HG03135 (cell line): ENCODE data around the gene MBD5.
"Not testable (repeated sequence)": the region's sequence is repeated elsewhere in the genome, so short reads cannot be mapped to it uniquely, and the experiment has no call there.

ENCODE experiments used
- ATAC-seq: cut with Tn5 transposase; IDR thresholded peaks from one replicate; pipeline ENCODE4 v1.9.1; 2021; ENCODE audit warnings: mild to moderate bottlenecking, moderate library complexity; ENCODE audit not compliant: unreplicated experiment

MBD5 gene

GRCh38 chr2:148021059-148021861 is at the start of gene MBD5:
MBD5 (plus strand) TSS chr2:148021091.
- peak; percentile 43 for ATAC-seq

GRCh38 chr2:147976102-147976501 is 44.8 kb upstream of the MBD5 start:
- ATAC-seq: no peak

GRCh38 chr2:147977679-147978078 is 43.2 kb upstream of the MBD5 start:
- ATAC-seq: no peak

DNA sequence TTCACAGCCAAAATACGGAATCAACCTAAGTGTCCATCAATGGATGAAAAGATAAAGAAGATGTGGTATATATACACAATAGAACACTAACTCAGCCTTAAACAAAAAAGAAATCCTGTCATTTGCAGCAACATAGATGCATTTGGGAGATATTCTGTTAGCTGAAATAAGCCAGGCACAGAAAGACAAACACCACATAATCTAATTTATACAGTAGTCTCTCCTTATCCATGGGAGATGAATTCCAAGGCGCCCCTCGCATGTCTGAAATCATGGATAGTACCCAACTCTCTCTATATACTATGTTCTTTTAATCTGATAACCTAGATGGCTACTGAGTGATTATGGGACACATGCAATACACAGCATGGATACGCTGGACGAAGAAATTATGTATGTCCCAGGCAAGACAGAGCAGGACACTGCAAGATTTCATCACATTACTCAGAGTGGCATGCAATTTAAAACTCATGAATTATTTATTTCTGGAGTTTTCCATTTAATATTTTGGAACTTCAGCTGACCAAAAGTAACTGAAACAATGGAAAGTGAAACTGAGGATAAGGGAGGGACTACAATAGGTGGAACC is 39.9 kb upstream of the MBD5 start:
- no peak for ATAC-seq

- no peak for ATAC-seq
Measured at GRCh38 chr2:147989102-147989501, 31.8 kb upstream of the MBD5 start.

DNA sequence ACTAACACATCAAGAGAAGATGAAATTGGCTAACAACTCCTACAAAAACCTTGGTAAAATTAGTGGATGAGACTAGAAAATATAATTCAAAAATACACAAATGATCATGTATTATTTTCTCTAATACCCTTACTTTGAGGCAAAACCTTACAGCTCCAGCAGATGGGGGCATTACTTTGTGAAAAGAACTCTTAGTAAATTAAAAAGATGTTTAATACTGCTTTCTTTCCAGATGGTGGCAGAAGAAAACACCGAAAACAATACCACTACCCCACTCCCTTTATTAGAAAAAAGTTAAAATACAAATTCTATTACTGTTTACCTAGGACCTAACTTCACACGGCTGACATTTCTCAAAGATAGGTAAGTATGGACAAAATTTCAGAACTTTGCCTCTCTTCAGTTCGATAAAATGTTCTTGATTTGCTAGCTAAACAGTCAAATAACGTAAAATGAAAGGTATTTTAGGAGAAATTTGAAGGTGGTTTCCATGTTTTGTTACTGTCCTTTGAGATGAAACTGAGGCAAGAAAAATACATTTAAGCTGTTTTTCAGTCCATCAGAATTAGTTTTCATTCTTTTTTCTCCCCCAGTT is 31.0 kb upstream of the MBD5 start:
- peak; percentile 79 for ATAC-seq

DNA sequence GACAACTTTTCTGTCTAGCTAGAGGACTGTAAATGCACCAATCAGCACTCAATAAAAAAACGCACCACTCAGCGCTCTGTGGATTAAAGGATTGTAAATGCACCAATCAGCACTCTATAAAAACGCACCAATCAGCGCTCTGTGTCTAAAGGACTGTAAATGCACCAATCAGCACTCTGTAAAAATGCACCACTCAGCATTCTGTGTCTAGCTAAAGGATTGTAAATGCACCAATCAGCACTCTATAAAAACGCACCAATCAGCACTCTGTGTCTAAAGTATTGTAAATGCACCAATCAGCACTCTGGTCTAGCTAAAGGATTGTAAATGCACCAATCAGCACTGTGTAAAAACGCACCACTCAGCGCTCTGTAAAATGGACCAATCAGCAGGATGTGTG is 25.9 kb upstream of the MBD5 start:
- ATAC-seq: not testable (repeated sequence)

- ATAC-seq: no peak
Measured at GRCh38 chr2:147996828-147997227, 24.1 kb upstream of the MBD5 start.

- no peak for ATAC-seq
Measured at GRCh38 chr2:147998203-147998602, 22.7 kb upstream of the MBD5 start.

DNA sequence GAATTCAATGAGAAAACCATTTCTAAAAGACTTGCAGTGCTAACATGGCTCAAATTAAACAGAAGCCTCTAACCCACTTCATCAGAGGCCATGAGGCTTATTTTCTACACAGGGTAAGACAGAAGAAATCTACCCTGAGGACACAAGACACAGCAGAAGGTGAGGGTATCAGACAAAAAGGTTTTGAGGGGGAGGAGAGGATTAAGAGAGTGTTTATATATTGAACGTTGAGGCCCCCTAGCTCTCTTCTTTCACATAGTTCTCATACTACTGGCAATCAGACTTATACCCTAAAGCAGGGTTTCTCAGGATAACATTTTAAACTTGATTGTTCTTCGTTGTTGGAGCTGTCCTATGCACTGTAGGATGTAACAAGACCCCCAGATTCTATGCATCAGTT is 21.8 kb upstream of the MBD5 start:
- ATAC-seq: no peak

DNA sequence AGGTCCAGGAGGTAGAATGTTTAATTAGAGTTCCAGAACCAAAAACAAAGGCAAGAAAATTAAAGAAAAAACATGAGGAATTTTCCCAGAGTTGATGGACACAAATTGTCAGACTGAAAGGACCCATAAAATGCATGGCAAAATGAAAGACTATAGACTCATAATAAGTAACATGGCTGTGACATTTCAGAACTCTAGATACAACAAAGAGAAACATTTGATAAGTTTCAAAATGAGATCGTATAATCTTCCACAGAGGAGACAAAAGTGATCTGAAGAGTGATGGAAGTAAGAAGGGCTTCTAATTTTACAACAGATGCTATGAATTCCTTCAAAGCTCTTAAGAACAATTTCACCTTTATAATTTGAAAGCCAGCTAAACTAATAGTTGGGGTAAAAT is 20.8 kb upstream of the MBD5 start:
- ATAC-seq: no peak

DNA sequence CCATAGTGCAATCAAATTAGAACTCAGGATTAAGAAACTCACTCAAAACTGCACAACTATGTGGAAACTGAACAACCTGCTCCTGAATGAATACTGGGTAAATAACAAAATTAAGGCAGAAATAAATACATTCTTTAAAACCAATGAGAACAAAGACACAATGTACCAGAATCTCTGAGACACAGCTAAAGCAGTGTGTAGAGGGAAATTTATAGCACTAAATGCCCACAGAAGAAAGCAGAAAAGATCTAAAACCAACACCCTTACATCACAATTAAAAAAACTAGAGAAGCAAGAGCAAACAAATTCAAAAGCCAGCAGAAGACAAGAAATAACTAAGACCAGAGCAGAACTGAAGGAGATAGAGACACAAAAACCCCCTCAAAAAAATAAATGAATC is 18.5 kb upstream of the MBD5 start:
- ATAC-seq: not testable (repeated sequence)

DNA sequence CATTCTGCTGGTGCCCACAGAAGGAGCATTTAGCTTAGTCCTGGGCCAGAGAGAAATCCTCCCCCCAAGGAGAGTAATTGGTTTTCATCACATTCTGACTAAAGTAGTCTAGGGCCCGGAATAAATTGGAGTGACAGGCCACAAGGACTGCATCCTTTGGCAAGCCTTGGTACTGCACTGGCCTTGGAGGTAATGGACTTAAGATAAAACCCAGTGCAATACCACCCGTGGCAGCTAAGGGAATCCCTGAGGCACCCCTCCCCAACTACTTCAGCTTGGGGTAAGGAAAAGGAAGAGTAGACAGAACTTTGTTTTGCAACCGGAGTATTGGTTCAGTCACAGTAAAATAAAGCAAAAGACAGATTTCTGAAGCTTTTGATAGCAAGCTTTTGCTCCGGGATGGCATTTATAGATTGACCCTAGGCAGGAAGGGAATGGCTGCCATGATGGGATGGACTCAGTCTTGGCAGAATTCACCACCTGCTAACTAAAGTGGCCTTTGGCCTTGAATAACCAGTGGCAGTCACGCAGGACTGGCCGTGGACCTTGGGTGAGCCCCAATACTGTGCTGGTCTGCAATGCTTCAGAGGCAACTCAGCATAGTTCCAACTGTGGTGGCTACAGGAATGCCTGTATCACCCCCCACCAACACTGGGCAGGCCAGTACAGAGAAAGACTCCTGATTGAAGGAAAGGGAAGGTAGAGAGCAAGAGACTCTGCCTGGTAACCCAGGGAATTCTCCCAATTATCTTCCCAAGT is 14.5 kb upstream of the MBD5 start:
- ATAC-seq: no peak

DNA sequence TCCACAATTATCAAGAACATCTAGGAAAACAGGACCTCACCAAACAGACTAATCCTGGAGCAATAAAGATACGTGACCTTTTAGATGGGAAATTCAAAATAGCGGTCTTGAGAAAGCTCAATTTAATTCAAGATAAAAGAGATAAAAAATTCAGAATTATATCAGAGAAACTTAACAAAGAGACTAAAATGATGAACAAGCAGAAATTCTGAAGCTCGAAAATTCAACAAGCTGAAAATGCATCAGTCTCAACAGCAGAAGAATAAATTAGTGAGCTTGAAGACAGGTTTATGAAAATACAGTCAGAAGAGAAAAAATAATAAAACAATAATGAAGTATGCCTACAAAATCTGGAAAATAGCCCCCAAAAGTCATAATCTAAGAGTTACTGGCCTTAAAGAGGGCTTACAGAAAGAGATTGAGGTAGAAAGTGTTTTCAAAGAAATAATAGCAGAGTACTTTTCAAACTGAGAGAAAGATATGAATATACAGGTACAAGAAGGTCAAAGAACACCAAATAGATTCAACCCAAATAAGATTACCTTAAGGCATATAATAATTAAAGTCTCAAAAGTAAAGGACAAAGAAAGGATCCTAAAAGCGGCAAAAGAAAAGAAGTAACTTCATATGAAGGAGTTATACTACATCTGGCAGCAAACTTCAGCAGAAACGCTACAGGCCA is 13.5 kb upstream of the MBD5 start:
- ATAC-seq: no peak

GRCh38 chr2:148008411-148008810 is 12.5 kb upstream of the MBD5 start:
- ATAC-seq: not testable (repeated sequence)

DNA sequence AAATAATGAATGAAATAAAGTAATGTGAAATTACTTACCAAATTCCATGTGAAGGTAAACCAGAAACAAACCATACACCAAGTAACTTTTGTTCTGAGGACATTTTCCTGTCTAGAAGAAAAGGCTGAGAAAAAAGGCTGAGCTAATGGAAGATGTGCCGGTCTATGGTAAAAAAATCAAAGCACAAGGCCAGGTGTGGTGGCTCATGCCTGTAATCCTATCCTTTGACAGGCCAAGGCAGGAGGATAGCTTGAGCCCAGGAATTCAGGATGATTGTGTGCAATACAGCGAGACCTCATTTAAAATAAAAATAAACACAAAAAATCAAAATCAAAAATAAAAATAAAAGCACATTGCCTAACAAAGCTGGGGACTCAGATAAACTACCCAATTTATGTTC is 7.0 kb upstream of the MBD5 start:
- ATAC-seq: no peak

- ATAC-seq: no peak
Measured at GRCh38 chr2:148014616-148015015, 6.3 kb upstream of the MBD5 start.

DNA sequence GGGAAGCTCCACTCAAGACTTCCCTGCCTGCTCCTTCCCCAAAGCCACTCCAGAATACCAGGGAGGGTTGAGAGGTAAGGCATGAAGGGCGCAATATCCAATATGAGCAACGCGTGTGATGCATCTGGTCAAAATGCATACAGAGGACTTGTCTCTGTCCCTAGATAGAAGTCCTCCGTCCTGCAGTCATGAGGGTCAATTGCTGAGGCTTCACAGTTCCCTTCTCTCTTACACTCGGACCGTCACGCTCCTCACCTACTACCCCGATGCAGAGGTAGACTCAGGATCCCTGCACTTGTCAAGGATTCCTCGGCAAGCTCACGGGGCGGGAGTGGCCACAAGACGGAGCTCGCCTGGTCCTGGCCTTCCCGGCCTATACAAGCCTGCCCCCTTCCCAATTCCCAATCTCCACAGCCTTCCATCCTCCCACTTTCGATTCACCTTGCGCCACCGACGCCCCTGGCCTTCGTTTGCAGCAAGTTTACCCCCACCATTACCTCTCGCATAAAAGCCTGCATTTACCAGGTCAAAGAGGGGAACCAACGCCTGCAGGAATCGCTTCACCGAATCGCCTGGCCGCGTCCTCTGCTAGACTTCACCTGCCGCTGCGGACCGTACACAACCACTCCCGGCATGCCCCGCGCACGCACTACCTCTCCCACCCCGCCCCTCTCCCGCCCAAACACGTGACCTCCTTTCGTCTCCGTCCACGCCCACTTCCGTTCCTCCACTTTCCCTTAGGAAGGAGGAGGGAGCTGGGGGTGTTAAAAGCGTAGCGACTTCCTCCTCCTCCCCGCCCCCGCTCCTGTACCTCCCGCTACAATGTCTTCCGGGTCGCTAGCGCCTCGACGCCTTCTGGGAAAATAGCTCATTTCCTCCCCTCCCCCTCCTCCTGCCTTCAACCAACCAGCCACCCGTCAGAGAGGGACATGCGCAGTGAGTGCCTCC is 506 bp upstream of the MBD5 start, which contains the start of gene ORC4:
ORC4 (minus strand) TSS at position 627 of the 948 bp plus-strand sequence. CDS start 44,779 bp downstream, outside the sequence.
- peak; percentile 80 for ATAC-seq

DNA sequence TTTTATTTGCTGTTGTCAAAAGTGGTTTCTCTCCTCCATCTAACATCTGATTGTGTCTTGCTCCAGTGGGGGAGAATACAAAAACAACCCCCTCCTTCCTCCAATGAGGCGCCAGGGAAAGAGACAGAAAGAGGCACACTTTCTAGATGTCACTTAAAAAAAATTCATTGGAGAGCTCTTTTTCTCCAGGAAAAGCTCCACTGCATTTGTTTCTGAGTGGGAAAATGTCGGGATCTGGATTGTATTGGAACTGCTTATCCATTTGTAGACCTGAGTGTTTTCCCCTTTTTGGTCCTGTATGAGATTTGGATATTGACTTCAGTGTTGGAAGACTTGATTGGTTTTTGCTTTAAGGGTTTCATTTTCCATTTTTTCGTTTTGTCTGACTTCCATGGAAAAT is 995 bp downstream of the MBD5 start:
- ATAC-seq: no peak

GRCh38 chr2:148022351-148022750 is 1.5 kb downstream of the MBD5 start:
- no peak for ATAC-seq
